NCI-H82 treated with DMSO at 0.1 percent for 48 hours (cell line): ENCODE results near the gene PPP6R1.
"Not testable (repeated sequence)": the region's sequence is repeated elsewhere in the genome, so short reads cannot be mapped to it uniquely, and the experiment has no call there.

Experiments
- DNase-seq: peaks from one replicate; lab custom pipeline; 2025; ENCODE audit not compliant: unreplicated experiment; lab: John Stamatoyannopoulos, UW

The PPP6R1 gene

DNA sequence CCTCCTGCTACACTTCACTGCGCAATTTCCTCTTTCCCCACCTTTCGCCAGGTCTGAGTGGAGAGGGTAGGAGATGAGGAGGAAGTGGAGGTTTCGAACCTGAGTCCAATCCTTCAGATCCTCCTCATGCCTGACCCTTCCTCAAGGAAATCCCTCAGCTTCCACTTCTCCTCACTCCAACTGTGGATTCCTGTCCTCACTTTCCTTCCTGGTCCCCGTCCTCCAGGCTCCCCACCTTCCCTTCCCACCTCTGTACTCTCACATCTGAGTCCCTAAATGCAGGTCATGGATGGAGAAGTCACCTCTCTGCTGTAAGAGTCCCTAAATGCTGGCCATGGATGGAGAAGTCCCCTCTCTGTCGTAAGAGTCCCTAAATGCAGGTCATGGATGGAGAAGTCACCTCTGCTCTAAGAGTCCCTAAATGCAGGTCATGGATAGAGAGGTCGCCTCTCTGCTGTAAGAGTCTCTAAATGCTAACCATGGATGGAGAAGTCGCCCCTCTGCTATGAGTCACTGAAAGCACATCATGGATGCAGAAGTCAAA is 33.3 kb downstream of the PPP6R1 start:
- DNase-seq = no peak

- not testable (repeated sequence) for DNase-seq
Measured at GRCh38 chr19:55224679-55225414, 34.0 kb downstream of the PPP6R1 start.

GRCh38 chr19:55224038-55224665 is 34.7 kb downstream of the PPP6R1 start:
- DNase-seq = no peak

- DNase-seq = no peak
Measured at GRCh38 chr19:55223291-55224037, 35.4 kb downstream of the PPP6R1 start.

DNA sequence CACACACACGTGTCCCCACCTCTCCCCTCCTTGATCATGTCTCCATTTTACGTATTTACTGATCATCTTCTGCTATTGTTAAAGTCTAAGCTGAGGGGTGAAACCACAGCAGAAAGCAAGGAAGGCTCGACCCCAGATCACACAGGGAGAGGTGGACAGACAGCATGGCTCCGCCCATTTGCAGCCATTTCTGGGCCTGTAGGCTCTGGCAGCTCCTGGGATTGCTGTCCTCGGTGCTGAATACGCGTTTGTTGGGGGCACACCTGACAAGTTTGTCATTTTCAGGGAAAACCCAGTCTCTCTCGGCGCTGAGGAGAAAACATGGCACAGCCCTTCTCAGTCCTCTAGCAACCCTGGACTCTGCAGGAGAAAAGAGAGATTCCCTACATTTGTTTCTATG is 38.3 kb downstream of the PPP6R1 start:
- DNase-seq = no peak

DNA sequence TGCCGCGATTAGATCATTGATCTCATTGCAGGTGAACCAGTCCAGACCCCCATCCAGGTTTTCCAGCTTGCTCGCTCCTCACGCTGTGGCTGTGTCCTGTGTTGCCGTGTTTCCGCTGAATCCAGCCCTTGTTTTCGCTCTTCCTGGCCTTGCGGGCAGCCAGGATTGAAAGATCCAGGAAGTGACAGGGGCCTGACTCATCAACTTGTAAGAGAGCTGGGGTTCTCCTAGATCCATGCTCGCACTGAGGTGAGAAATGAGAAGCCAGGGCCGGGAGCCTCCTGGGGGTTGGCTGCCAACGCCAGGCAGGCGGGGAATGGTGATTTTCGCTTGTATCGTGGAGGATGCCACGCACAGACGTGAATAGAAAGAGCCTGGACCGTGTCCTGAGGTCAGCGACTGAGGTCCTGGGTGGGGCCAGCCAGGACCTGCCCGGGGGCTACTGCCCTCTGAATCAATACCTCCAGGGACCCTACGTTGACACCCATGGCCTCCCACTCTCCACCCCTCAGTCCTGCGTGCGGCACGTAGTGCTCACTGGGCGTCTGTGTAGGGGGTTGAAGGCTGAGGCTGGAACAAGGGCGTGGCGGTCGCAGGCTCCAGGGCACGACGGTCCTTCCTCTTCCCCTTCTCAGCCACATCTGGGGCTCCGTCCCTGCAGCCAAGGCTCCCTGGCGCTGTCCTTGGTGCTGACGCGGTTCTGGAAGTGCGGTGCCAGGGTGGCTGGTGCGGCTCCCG is 42.2 kb downstream of the PPP6R1 start:
- peak; percentile 97 for DNase-seq

GRCh38 chr19:55213547-55213946 is 45.3 kb downstream of the PPP6R1 start:
- DNase-seq = no peak

GRCh38 chr19:55212447-55212846 is 46.4 kb downstream of the PPP6R1 start:
- no peak for DNase-seq

DNA sequence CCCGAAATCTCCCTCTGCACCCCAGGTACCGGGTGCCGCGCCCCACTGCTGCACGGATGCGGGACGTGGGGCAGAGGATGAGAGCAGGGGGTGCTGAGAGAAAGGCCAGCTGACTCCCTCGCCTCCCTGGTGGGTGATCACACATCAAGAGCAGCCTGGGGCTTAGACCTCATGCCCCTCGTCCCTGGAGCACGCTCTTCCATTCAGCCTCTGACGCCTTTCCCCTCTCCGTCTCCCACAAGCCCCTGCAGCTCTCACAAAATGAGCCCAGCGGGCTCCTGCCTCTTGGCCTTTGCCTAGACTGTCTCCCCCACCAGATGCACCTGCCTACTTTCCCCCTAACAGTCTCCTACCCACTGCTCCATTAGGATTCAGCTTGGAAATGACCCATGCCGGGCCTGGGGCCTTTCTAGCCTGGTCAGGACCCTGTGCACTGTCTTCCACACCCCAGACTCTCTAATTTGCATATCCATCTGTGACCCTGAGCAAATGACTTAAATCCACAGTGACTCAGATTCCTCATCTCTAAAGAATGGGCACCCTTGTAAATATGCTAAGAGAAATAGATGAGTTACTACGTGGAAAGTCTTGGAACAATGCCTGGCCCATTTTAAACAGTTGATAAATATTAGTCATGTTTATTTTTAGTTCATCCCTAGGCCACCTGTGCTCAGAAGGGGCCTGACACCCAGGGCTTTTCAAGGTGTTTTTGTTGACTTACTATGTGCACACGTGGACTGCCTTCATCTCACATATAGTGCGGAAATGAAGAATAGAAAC is 48.9 kb downstream of the PPP6R1 start:
- no peak for DNase-seq

DNA sequence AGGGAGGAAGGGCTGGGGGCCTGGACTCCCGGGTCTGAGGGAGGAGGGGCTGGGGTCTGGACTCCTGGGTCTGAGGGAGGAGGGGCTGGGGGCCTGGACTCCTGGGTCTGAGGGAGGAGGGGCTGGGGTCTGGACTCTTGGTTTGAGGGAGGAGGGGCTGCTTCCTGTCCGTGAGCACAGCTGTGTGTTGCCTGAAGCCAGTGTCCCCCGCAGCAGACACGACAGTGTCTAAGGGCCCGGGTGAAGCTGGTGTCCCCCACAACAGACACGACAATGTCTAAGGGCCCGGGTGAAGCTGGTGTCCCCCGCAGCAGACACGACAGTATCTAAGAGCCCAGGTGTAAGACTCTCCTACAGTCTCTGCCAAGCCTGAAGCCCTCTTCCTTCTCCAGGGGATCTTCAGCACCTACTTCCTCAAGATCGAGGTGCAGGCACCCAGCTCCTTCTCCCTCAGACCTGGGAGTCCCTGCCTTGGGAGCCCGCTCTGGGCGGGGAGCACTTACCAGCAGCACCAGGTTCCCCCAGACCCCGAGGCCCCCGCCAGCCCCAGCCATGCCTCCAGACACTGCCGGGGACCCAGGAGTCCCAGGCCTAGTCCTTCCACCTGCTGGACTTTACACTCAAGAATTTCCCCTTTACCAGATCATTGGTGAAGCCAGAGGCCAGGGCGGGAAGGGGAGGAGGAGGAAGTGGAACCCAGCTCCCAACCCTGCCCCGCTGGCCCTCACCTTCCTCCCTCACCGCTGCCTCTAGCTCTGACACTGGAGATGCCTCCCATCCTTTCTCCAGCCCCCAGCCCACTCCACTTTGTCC is 49.7 kb downstream of the PPP6R1 start, which contains the start of gene PTPRH:
Gene PTPRH, minus strand, starts transcription at position 622 of the 813 bp plus-strand sequence. Its CDS starts 68 bp downstream, at position 554.
- no peak for DNase-seq

DNA sequence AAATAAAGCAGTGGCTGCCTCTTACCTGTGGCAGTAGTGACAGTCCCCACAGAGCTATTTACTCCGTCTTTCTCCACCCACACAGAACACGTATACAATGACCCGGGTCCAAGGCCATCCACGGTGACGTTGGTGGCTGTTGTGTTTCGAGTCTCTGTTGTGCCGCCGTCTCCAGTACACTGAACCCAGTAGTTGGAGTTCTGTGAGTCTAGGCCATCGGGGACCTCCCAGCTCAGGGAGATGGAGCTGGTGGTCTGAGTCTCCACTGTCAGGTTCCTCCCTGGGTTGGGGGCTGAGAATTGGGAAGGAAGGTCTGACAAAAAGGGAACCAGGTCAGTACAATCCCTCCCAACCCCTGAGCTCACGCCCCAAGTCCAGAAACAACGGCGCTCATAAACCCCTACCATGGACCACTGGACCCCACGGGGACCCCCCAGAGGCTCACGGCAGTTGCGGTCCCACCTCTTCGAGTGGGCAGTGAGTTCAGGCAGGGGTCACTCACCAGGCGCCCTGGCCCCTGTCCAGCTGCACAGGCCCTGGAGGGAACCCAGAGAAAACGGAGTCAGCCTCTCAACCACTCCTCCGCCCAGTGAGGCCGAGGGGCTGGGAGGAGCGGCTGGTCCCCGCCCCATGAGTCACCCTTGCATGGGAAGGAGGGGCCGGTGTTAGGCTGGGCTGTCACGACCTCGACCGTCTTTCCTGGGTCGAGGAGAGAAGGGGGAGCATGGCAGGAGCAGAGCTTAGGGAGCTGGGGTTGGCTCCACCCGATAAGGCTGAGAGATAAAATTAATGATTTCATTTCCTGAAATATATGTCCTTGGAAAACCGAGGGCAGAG is 51.9 kb downstream of the PPP6R1 start:
- no peak for DNase-seq

- not testable (repeated sequence) for DNase-seq
Measured at GRCh38 chr19:55202199-55202598, 56.6 kb downstream of the PPP6R1 start.

GRCh38 chr19:55199620-55200204 is 59.1 kb downstream of the PPP6R1 start:
- no peak for DNase-seq

- DNase-seq = no peak
Measured at GRCh38 chr19:55198651-55199050, 60.2 kb downstream of the PPP6R1 start.

- DNase-seq = peak; percentile 19
Measured at GRCh38 chr19:55197528-55197927, 61.3 kb downstream of the PPP6R1 start.

DNA sequence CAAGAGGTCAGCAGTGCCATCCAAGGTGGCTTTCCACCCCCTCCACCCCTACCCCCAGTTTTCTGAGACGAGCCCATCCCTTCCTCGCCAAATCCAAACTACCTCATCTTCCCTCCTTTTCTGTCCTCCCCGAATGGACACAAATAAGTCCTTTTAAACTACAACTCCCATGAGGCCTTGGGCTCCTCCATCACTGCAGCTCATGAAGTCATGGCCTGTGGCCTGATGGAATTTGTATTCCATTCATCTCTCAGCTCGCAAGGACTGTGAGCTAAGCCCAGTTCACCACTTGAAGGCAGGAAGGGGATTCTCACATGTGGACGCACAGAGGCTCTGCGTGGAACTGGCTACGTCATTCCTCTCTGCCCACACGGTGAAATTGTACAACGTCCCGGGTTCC is 62.0 kb downstream of the PPP6R1 start:
- DNase-seq = no peak

DNA sequence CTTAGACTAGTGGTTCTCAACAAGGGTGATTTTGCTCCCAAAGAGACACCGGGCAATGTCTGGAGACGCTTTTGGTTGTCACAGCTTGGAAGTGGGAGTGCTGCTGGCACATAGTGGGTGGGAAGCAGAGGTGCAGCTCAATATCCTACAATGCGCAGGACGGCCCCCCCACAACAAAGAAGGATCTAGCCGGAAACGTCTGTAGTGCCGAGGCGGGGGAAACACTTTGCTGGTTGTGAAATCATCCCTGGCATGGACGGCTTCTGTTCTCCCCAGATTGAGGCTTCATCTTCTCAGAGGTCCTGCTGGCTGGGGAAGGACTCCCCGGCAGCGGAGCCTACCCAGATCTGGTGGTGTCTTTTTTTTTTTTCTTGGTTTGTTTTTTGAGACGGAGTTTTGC is 65.3 kb downstream of the PPP6R1 start:
- no peak for DNase-seq

DNA sequence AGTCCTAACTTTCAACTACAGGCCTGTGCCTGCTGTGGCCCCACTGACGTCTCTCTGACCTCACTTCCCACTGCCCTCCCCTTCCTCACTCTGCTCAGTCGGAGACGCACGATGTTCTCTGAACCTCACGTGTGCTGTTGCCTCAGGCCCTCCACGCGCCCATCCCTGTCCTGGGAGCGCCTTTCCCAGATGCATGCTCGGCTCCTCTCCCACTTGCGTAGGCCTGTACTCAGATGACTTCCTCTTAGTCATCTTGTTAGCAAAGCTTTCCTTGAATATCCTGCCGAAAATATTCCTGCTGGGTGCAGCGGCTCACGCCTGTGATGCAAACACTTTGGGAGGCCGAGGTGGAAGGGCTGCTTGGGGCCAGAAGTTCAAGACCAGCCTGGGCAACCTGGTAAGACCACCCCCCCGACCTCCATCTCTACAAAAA is 69.4 kb downstream of the PPP6R1 start:
- no peak for DNase-seq
